Tibial artery (tissue), 4 donors: ENCODE measurements around the gene ASPRV1.

Source experiments
- DNase-seq, 2 donors: peaks; one replicate each; pipeline ENCODE4 v3.0.0-alpha.2; 2019
- H3K27ac ChIP-seq, 2 donors: fragments of 200-600 bp; sonication (generic) in 1 of 2; 1 replicate in 1 of 2; 2 replicates in 1 of 2; pipeline ENCODE4 v1.5.1; 2018 to 2019; ENCODE audit warnings: mild to moderate bottlenecking in 1 of 2
- H3K27me3 ChIP-seq, 2 donors: fragments of 200-600 bp; sonication (generic) in 1 of 2; one replicate each; pipeline versions ENCODE4 v1.5.1 to v1.6.0; 2016 to 2019
- H3K36me3 ChIP-seq, 3 donors: fragments of 200-600 bp; sonication (generic) in 2 of 3; one replicate each; pipeline ENCODE4 v1.5.1; 2016 to 2019; ENCODE audit warnings: mild to moderate bottlenecking in 2 of 3
- H3K4me1 ChIP-seq, 4 donors: fragments of 200-600 bp; sonication (generic) in 2 of 4; 1 replicate in 3 of 4; 2 replicates in 1 of 4; pipeline ENCODE4 v1.5.1; 2016 to 2019
- H3K4me3 ChIP-seq, 2 donors: fragments of 200-600 bp; sonication (generic) in 1 of 2; 1 replicate in 1 of 2; 2 replicates in 1 of 2; pipeline ENCODE4 v1.5.1; 2018 to 2019; ENCODE audit warnings: mild to moderate bottlenecking in 2 of 2
- H3K9me3 ChIP-seq, 3 donors: fragments of 200-600 bp; sonication (generic) in 1 of 3; one replicate each; pipeline ENCODE4 v1.5.1; 2016 to 2019
- intact Hi-C: fragments of 100-400 bp; cut with DNase I; formaldehyde crosslinking; loops from one replicate; pipeline ENCODE4 v1.15.0; 2023; ENCODE audit warnings: low total_unique reads
- TF ChIP-seq, protein P1 (sequence below), 2 experiments: fragments of 200-600 bp in 1 of 2; fragments of 450-650 bp in 1 of 2; IDR thresholded peaks; one replicate each; pipeline ENCODE4 v1.5.1; 2017 to 2019; ENCODE audit warnings: antibody characterized with exemption in 2 of 2, mild to moderate bottlenecking in 1 of 2, moderate library complexity in 1 of 2

The ASPRV1 gene

DNA sequence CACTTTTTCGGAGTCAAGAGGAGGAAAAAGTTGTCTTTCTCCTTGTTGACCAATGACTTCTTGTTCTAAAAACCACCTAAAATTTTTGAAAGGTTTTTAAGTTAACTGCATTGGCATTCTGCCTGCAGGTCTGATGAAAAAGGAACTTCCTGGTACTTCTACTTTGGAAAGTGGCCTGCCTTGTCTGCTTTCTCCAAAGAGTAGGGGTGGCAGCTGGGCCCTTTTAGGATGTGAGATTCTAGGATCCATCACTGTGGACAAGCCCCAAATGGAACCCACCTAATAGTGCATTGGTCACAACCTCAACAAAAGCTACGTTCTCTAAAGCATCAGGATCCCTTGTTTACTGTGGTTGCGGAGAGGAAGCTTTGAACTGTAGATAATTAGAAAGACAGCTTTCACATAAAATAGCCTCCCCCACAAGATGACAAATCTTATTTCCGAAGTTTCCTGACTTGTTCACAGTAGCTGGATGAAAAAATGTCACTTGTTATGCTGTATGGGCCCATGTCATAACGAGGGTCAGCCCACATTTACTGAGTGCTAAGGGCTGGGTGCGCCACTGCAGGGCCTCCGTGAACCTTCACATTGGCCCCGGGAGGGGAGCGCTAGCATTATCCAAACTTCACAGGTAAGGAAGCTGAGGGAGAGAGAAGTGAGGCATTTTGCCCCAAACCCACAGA lies 17.4 kb downstream of the ASPRV1 start:
- TF ChIP-seq, protein P1, sequence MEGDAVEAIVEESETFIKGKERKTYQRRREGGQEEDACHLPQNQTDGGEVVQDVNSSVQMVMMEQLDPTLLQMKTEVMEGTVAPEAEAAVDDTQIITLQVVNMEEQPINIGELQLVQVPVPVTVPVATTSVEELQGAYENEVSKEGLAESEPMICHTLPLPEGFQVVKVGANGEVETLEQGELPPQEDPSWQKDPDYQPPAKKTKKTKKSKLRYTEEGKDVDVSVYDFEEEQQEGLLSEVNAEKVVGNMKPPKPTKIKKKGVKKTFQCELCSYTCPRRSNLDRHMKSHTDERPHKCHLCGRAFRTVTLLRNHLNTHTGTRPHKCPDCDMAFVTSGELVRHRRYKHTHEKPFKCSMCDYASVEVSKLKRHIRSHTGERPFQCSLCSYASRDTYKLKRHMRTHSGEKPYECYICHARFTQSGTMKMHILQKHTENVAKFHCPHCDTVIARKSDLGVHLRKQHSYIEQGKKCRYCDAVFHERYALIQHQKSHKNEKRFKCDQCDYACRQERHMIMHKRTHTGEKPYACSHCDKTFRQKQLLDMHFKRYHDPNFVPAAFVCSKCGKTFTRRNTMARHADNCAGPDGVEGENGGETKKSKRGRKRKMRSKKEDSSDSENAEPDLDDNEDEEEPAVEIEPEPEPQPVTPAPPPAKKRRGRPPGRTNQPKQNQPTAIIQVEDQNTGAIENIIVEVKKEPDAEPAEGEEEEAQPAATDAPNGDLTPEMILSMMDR (IDR thresholded peaks at IDR 0.05), result no peak
- Histone ChIP-seq H3K27me3 (peaks cover 0 to 7% of the 10 kb centered on the region in 2 donors), H3K4me1 (peaks cover 0 to 5% (median 2%) of the 10 kb centered on the region in 4 donors), H3K27ac (no peak overlapping the region), H3K36me3 (peaks cover 5 to 48% (median 29%) of the 10 kb centered on the region in 3 donors), H3K9me3 (no peaks in the 10 kb centered on the region), H3K4me3 (no peak overlapping the region)
- no peak for DNase-seq
- intact Hi-C loops, result no loop called here

DNA sequence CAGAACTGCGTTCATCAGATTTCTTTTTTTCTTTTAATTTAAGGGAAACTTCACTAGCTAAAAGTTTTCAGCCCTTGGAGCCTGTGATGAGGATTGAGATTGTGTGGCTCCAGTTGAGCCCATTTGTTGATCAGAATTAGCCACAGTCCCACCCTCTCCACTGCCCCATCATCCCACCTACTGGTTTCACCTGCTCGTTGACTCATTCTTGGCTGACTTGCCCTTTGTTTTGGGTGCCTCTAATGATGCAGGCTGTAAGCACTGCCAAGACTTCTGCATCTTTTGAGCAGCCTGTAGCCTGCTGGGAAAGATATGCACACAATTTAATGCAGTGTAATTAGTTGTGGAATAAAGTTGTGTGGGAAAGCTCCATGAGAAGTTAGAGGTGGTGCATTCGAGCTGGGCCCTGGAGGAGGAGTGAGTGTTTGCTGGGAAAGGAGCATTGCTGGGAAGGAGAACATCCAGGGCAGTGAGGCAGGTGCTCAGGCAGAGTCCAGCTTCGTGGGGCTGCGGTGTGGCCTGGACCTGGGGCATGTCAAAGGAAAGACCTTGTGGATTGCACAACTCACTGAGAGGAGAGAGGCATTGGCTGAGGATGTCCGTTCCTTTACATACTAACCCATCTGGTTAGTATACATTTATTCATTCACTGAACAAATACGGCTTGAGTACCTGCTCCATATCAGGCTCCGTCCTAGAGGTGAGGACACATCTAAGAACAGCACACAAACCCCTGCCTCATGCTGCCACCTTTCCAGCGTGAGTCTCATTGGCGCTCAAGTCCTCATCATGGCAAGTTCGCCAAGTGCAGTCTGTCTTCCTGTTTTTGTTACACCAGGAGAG lies 18.2 kb downstream of the ASPRV1 start:
- DNase-seq, result no peak
- Histone ChIP-seq H3K9me3 (no peaks in the 10 kb centered on the region), H3K27me3 (no peaks in the 10 kb centered on the region), H3K36me3 (peaks cover 13 to 56% (median 37%) of the 10 kb centered on the region in 3 donors), H3K4me3 (no peak overlapping the region), H3K27ac (no peak overlapping the region), H3K4me1 (no peaks in the 10 kb centered on the region)
- intact Hi-C loops, result no loop called here
- TF ChIP-seq, protein P1 (IDR thresholded peaks at IDR 0.05), result no peak

DNA sequence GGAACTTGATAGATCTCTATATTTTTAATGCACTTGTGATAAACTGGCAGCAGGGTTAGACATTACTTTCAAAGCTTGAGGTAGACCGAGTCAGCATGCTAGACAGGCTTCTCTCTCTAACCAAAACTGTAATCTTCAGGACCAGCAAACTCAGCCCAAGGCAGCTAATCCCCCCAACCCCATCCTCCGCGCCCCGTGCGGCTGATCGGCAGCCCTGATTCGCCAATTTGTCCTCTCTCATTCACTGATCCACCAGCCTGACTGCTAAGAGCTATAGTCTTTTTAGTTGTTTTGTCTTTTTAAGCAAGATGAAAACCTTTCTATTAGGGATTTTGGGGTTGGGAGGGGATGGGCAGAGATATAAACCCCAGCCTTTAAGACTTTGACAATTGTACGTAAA lies 20.7 kb downstream of the ASPRV1 start:
- H3K36me3 ChIP-seq, result peaks cover 37 to 81% (median 59%) of the 10 kb centered on the region in 3 donors
- no peaks in the 10 kb centered on the region for H3K27me3 ChIP-seq
- no peak overlapping the region for H3K4me3 ChIP-seq
- H3K27ac ChIP-seq, result no peak overlapping the region
- no peaks in the 10 kb centered on the region for H3K9me3 ChIP-seq
- no peak for DNase-seq
- intact Hi-C loops, result no loop called here
- TF ChIP-seq, protein P1 (IDR thresholded peaks at IDR 0.05), result no peak
- H3K4me1 ChIP-seq, result no peaks in the 10 kb centered on the region

DNA sequence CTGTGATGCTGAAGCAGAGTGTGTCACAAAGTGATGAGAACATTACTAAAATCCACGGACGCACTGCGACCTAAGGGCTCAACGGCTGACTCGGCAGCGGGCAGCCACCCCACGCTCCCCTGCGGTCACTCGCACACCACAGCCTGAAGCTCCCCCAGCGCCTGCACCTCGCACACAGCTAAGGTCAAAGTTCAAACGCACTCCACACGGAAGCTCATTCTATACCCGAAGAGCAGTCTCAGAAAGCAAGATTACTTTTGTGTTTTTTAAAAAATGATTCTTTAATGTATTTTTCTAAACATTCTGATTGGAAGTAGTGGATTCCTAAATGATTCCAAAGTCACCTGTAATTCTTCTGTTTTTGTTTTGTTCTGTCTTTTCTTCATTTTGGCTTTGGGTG lies 21.7 kb downstream of the ASPRV1 start:
- intact Hi-C loops, result no loop called here
- Histone ChIP-seq H3K27me3 (no peaks in the 10 kb centered on the region), H3K9me3 (no peaks in the 10 kb centered on the region), H3K36me3 (peaks cover 44 to 88% (median 67%) of the 10 kb centered on the region in 3 donors), H3K4me3 (no peak overlapping the region), H3K4me1 (peaks cover 0 to 5% (median 0%) of the 10 kb centered on the region in 4 donors), H3K27ac (no peak overlapping the region)
- DNase-seq, result no peak
- TF ChIP-seq, protein P1 (IDR thresholded peaks at IDR 0.05), result no peak

DNA sequence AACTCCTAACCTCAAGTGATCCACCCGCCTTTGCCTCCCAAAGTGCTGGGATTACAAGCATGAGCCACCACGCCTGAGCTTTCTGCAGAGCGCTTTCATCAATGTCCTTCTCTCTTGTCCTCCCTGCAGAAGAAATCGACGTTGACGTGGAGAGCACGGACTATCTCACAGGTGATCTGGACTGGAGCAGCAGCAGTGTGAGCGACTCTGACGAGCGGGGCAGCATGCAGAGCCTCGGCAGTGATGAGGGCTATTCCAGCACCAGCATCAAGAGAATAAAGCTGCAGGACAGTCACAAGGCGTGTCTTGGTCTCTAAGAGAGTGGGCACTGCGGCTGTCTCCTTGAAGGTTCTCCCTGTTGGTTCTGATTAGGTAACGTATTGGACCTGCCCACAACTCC lies 23.5 kb downstream of the ASPRV1 start:
- Histone ChIP-seq H3K27ac (no peak overlapping the region), H3K36me3 (peaks cover 44 to 79% (median 56%) of the 10 kb centered on the region in 3 donors)
- intact Hi-C loops, result no loop called here

More for the DNA sequence above, 23.5 kb downstream of the ASPRV1 start:
- no peaks in the 10 kb centered on the region for H3K9me3 ChIP-seq
- H3K27me3 ChIP-seq, result no peaks in the 10 kb centered on the region
- H3K4me3 ChIP-seq, result no peak overlapping the region
- peaks cover 0 to 23% (median 12%) of the 10 kb centered on the region in 4 donors for H3K4me1 ChIP-seq
- TF ChIP-seq, protein P1 (IDR thresholded peaks at IDR 0.05), result no peak
- no peak for DNase-seq
